ENCODE measurements around the gene SEPTIN7. TPM values are rescaled to one million over a fixed set of nuclear protein-coding genes. Genes with fewer than 3 reads are reported as not detected.

Gene SEPTIN7
- total RNA-seq, 1 donor from 2014 or later, result 560 TPM

GRCh38 chr7:35773994-35774393 lies 26.9 kb upstream of the SEPTIN7 start:
- Mint-ChIP-seq H3K27ac (no peak overlapping the region), H3K4me3 (no peak overlapping the region), H3K4me1 (no peaks in the 10 kb centered on the region), H3K27me3 (ENCODE audit: insufficient read depth, low read depth) (no peaks in the 10 kb centered on the region), H3K36me3 (no peaks in the 10 kb centered on the region), H3K9me3 (no peaks in the 10 kb centered on the region)
- H3K4me2 ChIP-seq, result no peak overlapping the region
- no peak overlapping the region for H3K9ac ChIP-seq
- no peak for TF ChIP-seq CTCF (IDR thresholded peaks at IDR 0.05)
- TF ChIP-seq EZH2 (IDR thresholded peaks at IDR 0.05), result no peak
- no peak for TF ChIP-seq EZH2phosphoT487 (IDR thresholded peaks at IDR 0.05)
- no peaks in the 10 kb centered on the region for H3K9me3 ChIP-seq (ENCODE audit: low read depth)
- H3K27ac ChIP-seq, result no peak overlapping the region
- no peak for DNase-seq (ENCODE audit: low spot score)
- H3K4me3 ChIP-seq, result no peak overlapping the region
- no peaks in the 10 kb centered on the region for H4K20me1 ChIP-seq (ENCODE audit: low read depth)
- H3F3A ChIP-seq (ENCODE audit: low read depth), result no peaks in the 10 kb centered on the region
- no peaks in the 10 kb centered on the region for H3K4me1 ChIP-seq
- H2AFZ ChIP-seq (replicated peaks), result no peak overlapping the region
- H3K27me3 ChIP-seq, result no peaks in the 10 kb centered on the region
- no peaks in the 10 kb centered on the region for H3K36me3 ChIP-seq
- no peaks in the 10 kb centered on the region for H3K79me2 ChIP-seq (ENCODE audit: low read depth)

GRCh38 chr7:35776686-35777085 lies 24.2 kb upstream of the SEPTIN7 start:
- Histone ChIP-seq H3K4me3 (no peak overlapping the region), H3K79me2 (ENCODE audit: low read depth) (no peaks in the 10 kb centered on the region), H3K27me3 (no peaks in the 10 kb centered on the region), H3K4me2 (no peak overlapping the region), H3K4me1 (no peaks in the 10 kb centered on the region), H3K27ac (no peak overlapping the region), H3K9me3 (ENCODE audit: low read depth) (no peaks in the 10 kb centered on the region), H3K9ac (no peak overlapping the region), H2AFZ (replicated peaks) (no peak overlapping the region), H3K36me3 (no peaks in the 10 kb centered on the region), H3F3A (ENCODE audit: low read depth) (no peaks in the 10 kb centered on the region), H4K20me1 (ENCODE audit: low read depth) (no peaks in the 10 kb centered on the region)
- Mint-ChIP-seq H3K27ac (no peak overlapping the region), H3K4me3 (no peak overlapping the region), H3K27me3 (ENCODE audit: insufficient read depth, low read depth) (no peaks in the 10 kb centered on the region), H3K36me3 (no peaks in the 10 kb centered on the region), H3K9me3 (no peaks in the 10 kb centered on the region), H3K4me1 (no peaks in the 10 kb centered on the region)
- TF ChIP-seq EZH2 (IDR thresholded peaks at IDR 0.05) (no peak), CTCF (IDR thresholded peaks at IDR 0.05) (no peak), EZH2phosphoT487 (IDR thresholded peaks at IDR 0.05) (no peak)
- no peak for DNase-seq (ENCODE audit: low spot score)

GRCh38 chr7:35777121-35777520 lies 23.7 kb upstream of the SEPTIN7 start:
- Mint-ChIP-seq H3K4me1 (no peaks in the 10 kb centered on the region), H3K4me3 (no peak overlapping the region), H3K27ac (no peak overlapping the region), H3K9me3 (no peaks in the 10 kb centered on the region), H3K36me3 (no peaks in the 10 kb centered on the region), H3K27me3 (ENCODE audit: insufficient read depth, low read depth) (no peaks in the 10 kb centered on the region)
- Histone ChIP-seq H3K27ac (no peak overlapping the region), H3K4me2 (no peak overlapping the region), H4K20me1 (ENCODE audit: low read depth) (no peaks in the 10 kb centered on the region), H2AFZ (replicated peaks) (no peak overlapping the region), H3K79me2 (ENCODE audit: low read depth) (no peaks in the 10 kb centered on the region), H3F3A (ENCODE audit: low read depth) (no peaks in the 10 kb centered on the region), H3K4me1 (no peaks in the 10 kb centered on the region), H3K4me3 (no peak overlapping the region), H3K9ac (no peak overlapping the region), H3K9me3 (ENCODE audit: low read depth) (no peaks in the 10 kb centered on the region), H3K27me3 (no peaks in the 10 kb centered on the region), H3K36me3 (no peaks in the 10 kb centered on the region)
- TF ChIP-seq EZH2phosphoT487 (IDR thresholded peaks at IDR 0.05) (no peak), EZH2 (IDR thresholded peaks at IDR 0.05) (no peak), CTCF (IDR thresholded peaks at IDR 0.05) (no peak)
- no peak for DNase-seq (ENCODE audit: low spot score)

Data from neural progenitor cell (in vitro differentiated cells).